Lung (tissue), 12 donors: ENCODE data around the gene NKAIN4. TPM values are rescaled to one million over a fixed set of nuclear protein-coding genes. Genes with fewer than 3 reads are reported as not detected.

ENCODE experiments used
- ATAC-seq: fragments of 200-7000 bp; cut with Tn5 transposase; one replicate; pipeline ENCODE4 v1.9.1; 2020; ENCODE audit warnings: moderate number of reproducible peaks; ENCODE audit not compliant: insufficient read depth, low FRiP score
- DNase-seq, 3 donors: peaks; one replicate each; pipeline ENCODE4 v3.0.0-alpha.2; 2013 to 2017
- H3K27ac ChIP-seq, 2 donors: one replicate each; pipeline ENCODE4 v1.5.1; 2013; ENCODE audit warnings: mild to moderate bottlenecking in 2 of 2, moderate library complexity in 2 of 2, control low read depth in 1 of 2, inconsistent platforms in 1 of 2, low read depth in 1 of 2, low read length in 1 of 2
- H3K27me3 ChIP-seq, 3 donors: one replicate each; pipeline ENCODE4 v1.5.1; 2013; ENCODE audit warnings: low read length in 2 of 3; ENCODE audit not compliant: control insufficient read depth in 3 of 3, insufficient read depth in 3 of 3
- H3K36me3 ChIP-seq, 4 donors: one replicate each; pipeline ENCODE4 v1.5.1; 2013; ENCODE audit warnings: low read length in 4 of 4, mild to moderate bottlenecking in 1 of 4, moderate library complexity in 1 of 4; ENCODE audit not compliant: control insufficient read depth in 4 of 4, insufficient read depth in 4 of 4
- H3K4me1 ChIP-seq, 5 donors: one replicate each; pipeline ENCODE4 v1.5.1; 2013; ENCODE audit warnings: low read length in 5 of 5, mild to moderate bottlenecking in 2 of 5, moderate library complexity in 1 of 5; ENCODE audit not compliant: control insufficient read depth in 5 of 5, insufficient read depth in 5 of 5
- H3K4me3 ChIP-seq: one replicate; pipeline ENCODE4 v1.5.1; 2013; ENCODE audit warnings: mild to moderate bottlenecking, control low read depth, moderate library complexity
- H3K9ac ChIP-seq, 2 donors: one replicate each; pipeline ENCODE4 v1.5.1; 2013; ENCODE audit warnings: low read length in 2 of 2, control low read depth in 1 of 2; ENCODE audit not compliant: insufficient read depth in 1 of 2
- H3K9me3 ChIP-seq, 4 donors: one replicate each; pipeline ENCODE4 v1.5.1; 2013; ENCODE audit warnings: low read length in 3 of 4, mild to moderate bottlenecking in 1 of 4, moderate library complexity in 1 of 4; ENCODE audit not compliant: control insufficient read depth in 4 of 4, insufficient read depth in 3 of 4
- CTCF ChIP-seq: IDR thresholded peaks from 2 replicates; pipeline ENCODE4 v1.5.1; 2012; ENCODE audit warnings: mild to moderate bottlenecking; ENCODE audit errors: control extremely low read depth, extremely low read depth
- WGBS, 2 donors: extraction: QIAGEN DNeasy Blood & Tissue Kit; methylation state at CpG; one replicate each; pipeline ENCODE4 v1.1.7; 2013; 5-methylcytosine and 5-hydroxymethylcytosine counted together
- polyA plus RNA-seq, 2 donors: library from polyadenylated mRNA; stranded (reverse); fragments of 200-250 nt; gene quantifications; one replicate each; pipeline ENCODE4 v1.2.1, GENCODE V29; 2013
- total RNA-seq, 2 donors: library from RNA; depleted of rRNA in 1 of 2; stranded (reverse); fragments of >200 nt in 1 of 2; gene quantifications; one replicate each; pipeline ENCODE4 v1.2.1, GENCODE V29; 2014 to 2021
- donor health status: control.
- donor health status: control.
- donor health status: Bipolar disorder and iron deficiency.
- donor health status: healthy.
- donor health status: DM: yes; HTN: yes; CAD: no.

Gene NKAIN4
- total and polyA plus RNA-seq, 4 donors, result 0.10 to 1.7 TPM; not detected in 2

GRCh38 chr20:63258781-63259180 lies 4.5 kb upstream of the NKAIN4 start:
- H3K27ac ChIP-seq, result no peak overlapping the region
- ATAC-seq (no peak), DNase-seq (peak; percentile 89 to 96 (median 93))
- peaks cover 0 to 61% (median 24%) of the 10 kb centered on the region in 5 donors for H3K4me1 ChIP-seq
- TF ChIP-seq CTCF, result no peak
- H3K4me3 ChIP-seq, result no peak overlapping the region
- WGBS, 2 donors, result 35 to 54% methylated on average over 8 of the region's 8 CpGs
- H3K36me3 ChIP-seq, result no peaks in the 10 kb centered on the region
- no peak overlapping the region for H3K9ac ChIP-seq
- peaks cover 0 to 4% (median 0%) of the 10 kb centered on the region in 4 donors for H3K9me3 ChIP-seq
- H3K27me3 ChIP-seq, result peaks cover 0 to 13% (median 7%) of the 10 kb centered on the region in 3 donors

- no peaks in the 10 kb centered on the region for H3K36me3 ChIP-seq
- ATAC-seq (no peak), DNase-seq (no peak)
- no peak overlapping the region for H3K27ac ChIP-seq
- H3K4me1 ChIP-seq, result peaks cover 0 to 68% (median 24%) of the 10 kb centered on the region in 5 donors
- 91 to 92% methylated on average over 11 to 13 of the region's 13 CpGs for whole genome bisulfite sequencing, 2 donors
- no peak overlapping the region for H3K4me3 ChIP-seq
- H3K9me3 ChIP-seq, result peaks cover 0 to 4% (median 0%) of the 10 kb centered on the region in 4 donors
- TF ChIP-seq CTCF, result no peak
- no peak overlapping the region for H3K9ac ChIP-seq
- peaks cover 0 to 18% (median 8%) of the 10 kb centered on the region in 3 donors for H3K27me3 ChIP-seq
Observed at GRCh38 chr20:63257629-63258028, 3.4 kb upstream of the NKAIN4 start.

GRCh38 chr20:63256954-63257353 lies 2.7 kb upstream of the NKAIN4 start:
- TF ChIP-seq CTCF, result no peak
- Histone ChIP-seq H3K27ac (no peak overlapping the region), H3K36me3 (no peaks in the 10 kb centered on the region), H3K4me1 (peaks cover 0 to 67% (median 23%) of the 10 kb centered on the region in 5 donors), H3K9me3 (peaks cover 0 to 4% (median 0%) of the 10 kb centered on the region in 4 donors), H3K9ac (no peak overlapping the region), H3K4me3 (no peak overlapping the region), H3K27me3 (peaks cover 0 to 22% (median 12%) of the 10 kb centered on the region in 3 donors)
- DNase-seq, result no peak
- no peak for ATAC-seq
- WGBS, 2 donors, result 92 to 97% methylated on average over 4 of the region's 4 CpGs
